GM06990 (cell line): ENCODE measurements around the gene FBLN1.

Experiments used
- DNase-seq: peaks from one replicate; pipeline ENCODE4 v3.0.0-alpha.2; 2011; ENCODE audit not compliant: insufficient read length; ENCODE audit errors: extremely low read depth
- H3K27me3 ChIP-seq: replicated peaks from 2 replicates; pipeline ENCODE4 v1.6.0; 2011; ENCODE audit warnings: low read length; ENCODE audit not compliant: control insufficient read depth, insufficient read depth
- H3K36me3 ChIP-seq: 2 replicates; pipeline ENCODE4 v1.5.1; 2011; ENCODE audit warnings: low read length; ENCODE audit not compliant: control insufficient read depth, insufficient read depth
- H3K4me3 ChIP-seq: replicated peaks from 2 replicates; pipeline ENCODE4 v1.5.1; 2011; ENCODE audit warnings: low read depth, mild to moderate bottlenecking, control low read depth, low read length
- CTCF ChIP-seq: IDR thresholded peaks from 2 replicates; pipeline ENCODE4 v1.5.1; 2011; ENCODE audit warnings: low read length, control low read depth, mild to moderate bottlenecking, inconsistent platforms; ENCODE audit not compliant: insufficient read depth, poor library complexity, severe bottlenecking

Gene FBLN1

GRCh38 chr22:45574069-45574703 lies 71.5 kb downstream of the FBLN1 start:
- Histone ChIP-seq H3K36me3 (no peaks in the 10 kb centered on the region), H3K4me3 (no peak overlapping the region), H3K27me3 (no peaks in the 10 kb centered on the region; the same call in 1 of the 2 replicates)
- no peak for TF ChIP-seq CTCF
- DNase-seq = no peak

DNA sequence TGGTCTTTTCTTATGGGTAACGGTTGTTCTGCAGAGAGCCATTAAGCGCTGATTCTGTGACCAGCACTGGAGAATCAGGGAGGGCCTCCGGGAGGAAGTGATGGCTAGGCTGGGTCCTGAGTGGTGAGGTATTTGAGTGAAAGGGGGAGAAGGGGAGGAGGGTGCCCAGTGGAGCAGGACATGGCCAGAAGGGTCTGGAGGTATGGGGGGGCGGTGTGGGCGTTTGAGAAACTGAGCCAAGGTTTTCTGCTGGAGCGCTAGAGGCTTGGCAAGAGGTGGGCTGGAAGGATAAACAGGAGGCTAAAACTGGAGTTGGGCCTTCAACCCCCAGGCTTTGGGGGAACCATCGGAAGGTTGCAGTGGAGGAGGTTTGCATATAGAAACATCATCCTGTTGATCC lies 72.5 kb downstream of the FBLN1 start:
- no peak for TF ChIP-seq CTCF
- Histone ChIP-seq H3K27me3 (no peaks in the 10 kb centered on the region; the same call in 1 of the 2 replicates), H3K4me3 (no peak overlapping the region), H3K36me3 (no peaks in the 10 kb centered on the region)
- no peak for DNase-seq

DNA sequence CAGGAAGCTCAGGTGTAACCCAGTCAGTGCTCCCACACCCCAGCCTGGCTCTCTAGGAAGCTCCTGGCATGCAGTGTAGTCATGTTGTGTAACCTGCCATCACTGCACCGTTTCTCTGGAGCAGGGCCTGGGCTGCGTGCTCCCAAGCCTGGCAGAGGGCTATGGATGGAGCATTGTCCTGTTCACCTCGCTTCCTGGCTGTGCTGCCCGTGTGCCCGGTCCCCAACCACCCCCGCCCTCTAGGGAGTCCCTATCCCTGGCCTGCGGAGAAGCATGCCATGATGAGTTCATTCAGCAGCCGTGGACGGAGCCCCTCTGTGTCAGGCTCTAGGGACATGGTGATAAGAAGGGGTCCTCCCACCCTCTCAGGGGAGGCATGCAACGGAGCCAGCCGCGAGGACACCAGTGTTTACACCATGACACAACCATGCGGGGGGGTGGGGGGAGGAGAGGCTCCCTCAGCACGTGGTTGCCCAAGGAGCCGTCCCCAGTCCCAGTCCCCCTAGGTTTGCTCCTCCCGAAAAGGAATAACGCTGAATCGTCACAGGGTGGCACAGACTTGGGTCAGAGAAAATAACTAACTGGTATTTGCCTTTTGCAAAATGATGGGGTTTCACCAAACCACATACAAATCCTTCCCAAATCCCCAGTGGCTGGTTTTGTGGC lies 73.1 kb downstream of the FBLN1 start:
- no peak for DNase-seq
- no peaks in the 10 kb centered on the region; the same call in 1 of the 2 replicates for H3K27me3 ChIP-seq
- TF ChIP-seq CTCF = no peak
- no peak overlapping the region for H3K4me3 ChIP-seq
- H3K36me3 ChIP-seq = no peaks in the 10 kb centered on the region

- no peak for TF ChIP-seq CTCF
- H3K27me3 ChIP-seq = no peaks in the 10 kb centered on the region; the same call in 1 of the 2 replicates
- DNase-seq = no peak
- no peaks in the 10 kb centered on the region for H3K36me3 ChIP-seq
- H3K4me3 ChIP-seq = no peak overlapping the region
Measured at GRCh38 chr22:45576273-45576625, 73.6 kb downstream of the FBLN1 start.

DNA sequence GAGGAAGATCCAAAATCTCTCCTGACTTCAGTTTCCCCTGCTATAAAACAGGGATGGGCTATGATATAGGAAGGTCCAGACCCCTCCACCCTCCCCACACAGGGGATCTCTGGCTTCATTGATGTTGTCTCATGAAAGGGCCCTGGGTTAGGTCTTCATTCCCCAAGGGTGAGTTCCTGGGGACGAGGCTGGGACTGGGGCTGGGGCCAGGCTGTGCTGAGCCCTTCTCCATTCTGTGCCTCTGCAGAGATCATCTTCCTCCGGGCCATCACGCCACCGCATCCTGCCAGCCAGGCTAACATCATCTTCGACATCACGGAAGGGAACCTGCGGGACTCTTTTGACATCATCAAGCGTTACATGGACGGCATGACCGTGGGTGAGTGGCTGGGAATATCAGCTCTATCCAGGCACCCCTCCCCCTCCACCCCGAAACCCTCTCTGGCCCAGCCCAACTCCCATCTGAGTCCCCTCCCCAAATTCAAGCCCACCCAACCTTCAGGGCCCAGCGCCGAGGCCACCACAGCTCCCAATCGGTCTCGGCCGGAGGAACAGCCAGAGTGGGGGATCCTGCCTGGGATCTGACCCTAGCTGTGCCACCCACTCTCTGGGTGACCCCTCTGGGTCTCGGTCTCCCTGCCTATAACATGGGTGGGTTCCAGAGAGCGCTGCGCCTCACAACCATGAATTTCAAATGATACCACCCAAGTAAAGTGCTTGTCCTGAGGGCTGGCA lies 74.2 kb downstream of the FBLN1 start:
- no peaks in the 10 kb centered on the region for H3K36me3 ChIP-seq
- H3K27me3 ChIP-seq = no peaks in the 10 kb centered on the region; the same call in 1 of the 2 replicates
- DNase-seq = no peak
- no peak overlapping the region for H3K4me3 ChIP-seq
- TF ChIP-seq CTCF = no peak
